IPS-NIHi7 (cell line): ENCODE data around the gene MBOAT2.

ENCODE experiments used
- DNase-seq: peaks from one replicate; pipeline ENCODE4 v3.0.0; 2012; ENCODE audit warnings: mixed read lengths; ENCODE audit errors: extremely low spot score

MBOAT2 gene

GRCh38 chr2:9017411-9017810 is 13.9 kb upstream of the MBOAT2 start:
- no peak for DNase-seq

- no peak for DNase-seq
Measured at GRCh38 chr2:9015998-9016397, 12.5 kb upstream of the MBOAT2 start.

GRCh38 chr2:9013403-9013802 is 9.9 kb upstream of the MBOAT2 start:
- DNase-seq, result no peak

DNA sequence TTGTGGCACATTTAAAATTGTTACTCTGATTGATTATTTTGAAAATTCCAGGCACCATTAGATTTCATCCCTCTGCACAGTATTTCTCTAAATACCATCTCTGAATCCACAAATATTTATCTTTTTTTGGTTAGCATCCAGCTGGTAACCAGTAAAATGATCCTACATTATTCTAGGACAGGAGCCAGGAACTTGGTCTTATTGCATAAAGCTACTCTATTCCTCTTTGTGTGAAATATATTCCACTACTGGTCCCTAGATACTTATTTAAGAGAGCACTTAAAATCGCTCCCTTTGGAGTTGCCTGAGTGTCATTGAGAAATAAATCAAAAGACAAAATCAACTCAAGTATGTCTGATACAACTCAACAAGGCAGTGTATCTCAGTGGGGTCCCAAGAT is 7.4 kb upstream of the MBOAT2 start:
- DNase-seq, result no peak

- DNase-seq, result no peak
Measured at GRCh38 chr2:9008951-9009664, 5.6 kb upstream of the MBOAT2 start.

- DNase-seq, result no peak
Measured at GRCh38 chr2:9006368-9006767, 2.9 kb upstream of the MBOAT2 start.

GRCh38 chr2:9004338-9005204 is 1.1 kb upstream of the MBOAT2 start:
- no peak for DNase-seq

- no peak for DNase-seq
Measured at GRCh38 chr2:9003366-9003615, 193 bp downstream of the MBOAT2 start.

GRCh38 chr2:9002637-9003365 is 683 bp downstream of the MBOAT2 start:
- DNase-seq, result no peak

DNA sequence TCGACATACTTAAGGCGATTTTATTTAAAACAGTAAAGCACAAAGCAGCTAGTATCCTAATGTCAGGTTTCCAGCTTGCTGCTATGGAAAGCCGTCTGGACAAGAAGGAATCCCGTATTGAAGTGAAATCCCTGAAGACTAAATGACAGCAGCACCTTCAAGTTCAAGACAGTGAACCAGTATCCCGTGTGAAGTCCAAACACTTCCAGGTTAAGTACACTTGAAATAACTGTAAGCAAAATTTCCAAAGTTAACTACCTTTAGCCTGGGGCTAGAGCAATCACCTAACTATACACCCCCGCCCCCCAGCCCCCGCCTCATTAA is 1.2 kb downstream of the MBOAT2 start:
- DNase-seq, result no peak

DNA sequence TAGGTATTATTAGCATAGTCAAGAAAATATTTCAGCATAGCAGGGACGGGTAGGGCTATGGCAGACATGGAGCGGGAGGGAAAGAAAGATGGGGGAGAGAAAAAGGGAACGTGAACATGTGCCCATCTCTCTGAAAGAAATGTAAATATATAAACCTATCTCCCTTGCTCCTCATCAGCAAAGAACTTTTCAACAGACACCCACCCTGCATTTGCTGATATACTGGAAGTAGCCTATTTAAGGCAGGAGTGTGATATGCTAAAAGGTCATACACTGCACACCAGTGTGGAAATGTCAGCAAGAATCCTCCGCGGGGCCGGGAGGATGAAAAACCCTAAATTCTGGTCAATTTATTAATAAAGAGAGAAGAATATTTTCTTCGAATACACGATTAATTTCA is 1.7 kb downstream of the MBOAT2 start:
- no peak for DNase-seq

DNA sequence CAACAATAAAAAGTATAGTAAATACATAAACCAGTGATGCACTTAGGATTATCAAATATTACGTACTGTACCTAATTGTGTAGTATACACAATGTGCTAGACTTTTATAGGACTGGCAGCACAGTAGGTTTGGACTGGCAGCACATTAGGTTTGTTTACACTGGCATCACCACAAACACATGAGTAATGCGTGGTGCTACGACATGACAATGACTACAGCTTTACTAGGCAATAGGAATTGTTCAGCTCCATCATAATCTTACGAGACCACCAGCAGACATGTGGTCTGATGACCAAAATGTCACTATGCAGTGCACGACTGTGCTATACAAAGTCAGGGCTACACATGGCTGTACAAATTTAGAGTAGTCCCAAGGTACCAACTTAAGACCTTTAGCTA is 2.3 kb downstream of the MBOAT2 start:
- no peak for DNase-seq

DNA sequence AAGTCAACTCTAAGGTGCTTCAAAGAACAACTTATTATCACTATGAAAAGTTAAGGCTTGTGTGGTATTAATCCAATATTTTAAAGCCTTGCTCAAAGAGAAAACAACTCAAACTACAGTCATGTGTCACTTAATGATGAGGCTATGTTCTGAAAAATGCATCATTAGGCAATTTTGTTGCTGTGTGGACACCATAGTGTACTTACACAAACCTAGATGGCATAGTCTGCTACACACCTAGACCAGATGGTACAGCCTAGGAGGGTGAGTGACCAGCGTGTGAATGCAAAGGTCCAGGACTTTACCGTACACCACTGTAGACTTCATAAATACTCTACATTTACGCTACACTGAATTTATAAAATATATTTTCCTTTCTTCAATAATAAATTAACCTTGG is 3.0 kb downstream of the MBOAT2 start:
- DNase-seq, result no peak

- DNase-seq, result no peak
Measured at GRCh38 chr2:8999797-9000196, 3.7 kb downstream of the MBOAT2 start.

DNA sequence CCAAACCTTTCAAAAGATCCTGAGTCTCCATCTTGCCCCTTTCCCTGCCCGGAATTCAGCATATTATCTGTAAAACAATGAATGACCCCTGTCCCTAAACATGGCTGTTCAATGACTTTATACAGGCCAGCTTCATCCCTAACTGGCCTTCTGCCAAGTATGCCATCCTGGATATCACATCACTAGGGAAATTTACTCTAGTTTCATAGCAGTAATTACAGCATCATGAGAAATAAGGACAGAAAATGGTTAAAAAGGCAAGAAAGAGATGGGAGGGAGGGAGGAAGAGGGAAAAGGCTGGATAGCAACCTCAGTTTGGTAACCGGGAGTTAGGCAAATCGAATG is 4.4 kb downstream of the MBOAT2 start:
- no peak for DNase-seq

GRCh38 chr2:8998418-8999101 is 4.9 kb downstream of the MBOAT2 start:
- DNase-seq, result no peak

GRCh38 chr2:8997631-8998030 is 5.9 kb downstream of the MBOAT2 start:
- no peak for DNase-seq

DNA sequence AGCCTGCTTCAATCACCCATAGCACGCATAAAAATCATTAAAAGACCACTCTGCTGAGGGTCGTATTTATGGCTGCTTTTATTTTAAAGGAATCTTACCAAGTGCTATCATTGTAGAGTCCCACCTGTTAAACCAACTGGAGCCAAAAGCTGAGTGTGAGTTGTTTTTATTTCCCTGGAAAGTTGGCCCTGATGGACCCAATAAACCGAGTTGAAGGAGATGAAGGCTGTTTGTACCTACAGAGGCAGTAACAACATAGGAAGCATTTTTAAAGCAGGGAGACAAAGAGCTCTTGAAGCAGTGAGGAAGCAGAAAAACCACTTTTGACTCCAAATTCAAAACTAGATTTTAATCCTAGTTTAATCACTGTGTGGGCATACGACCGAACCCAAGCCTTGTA is 6.4 kb downstream of the MBOAT2 start:
- no peak for DNase-seq

GRCh38 chr2:8996006-8996405 is 7.5 kb downstream of the MBOAT2 start:
- no peak for DNase-seq

DNA sequence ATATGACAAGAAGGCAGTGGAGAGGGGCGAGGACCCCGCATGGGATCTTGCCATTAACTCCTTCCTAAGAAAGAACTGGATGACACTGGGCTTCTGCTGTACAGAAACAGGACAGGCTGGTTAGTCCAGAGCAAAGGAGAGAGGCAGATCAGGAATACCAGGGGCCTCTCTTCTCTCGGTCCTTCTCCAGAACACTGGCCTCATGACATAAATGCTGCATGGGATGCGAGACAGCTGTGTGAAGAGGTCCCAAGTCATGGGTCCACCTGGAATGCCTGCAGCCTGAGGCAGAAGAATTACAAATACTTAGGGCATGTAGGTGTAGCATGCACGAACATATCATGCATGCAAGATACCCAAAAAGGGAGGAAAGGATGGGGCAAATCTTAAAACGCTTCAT is 9.1 kb downstream of the MBOAT2 start:
- DNase-seq, result no peak

GRCh38 chr2:8993902-8994278 is 9.6 kb downstream of the MBOAT2 start:
- no peak for DNase-seq

GRCh38 chr2:8993196-8993901 is 10.1 kb downstream of the MBOAT2 start:
- DNase-seq, result no peak
